Neural cell (in vitro differentiated cells): ENCODE measurements around the gene DSPP.

Source experiments
- CTCF ChIP-seq: fragments of 450-650 bp; IDR thresholded peaks from 2 replicates; pipeline ENCODE4 v1.5.1; 2014; ENCODE audit warnings: antibody characterized with exemption, mild to moderate bottlenecking, moderate library complexity; ENCODE audit not compliant: poor library complexity, severe bottlenecking
- EP300 ChIP-seq: fragments of 450-650 bp; conservative IDR thresholded peaks from 2 replicates; pipeline ENCODE4 v1.6.1; 2014; ENCODE audit warnings: antibody characterized with exemption, mild to moderate bottlenecking, moderate library complexity; ENCODE audit not compliant: poor library complexity, severe bottlenecking
- EZH2 ChIP-seq: fragments of 200-600, 300-800 bp; shearing (Covaris generic), sonication (generic); IDR thresholded peaks from 2 replicates; pipeline ENCODE4 v1.6.1; 2014; ENCODE audit warnings: antibody characterized with exemption, low read length, borderline replicate concordance, mild to moderate bottlenecking; ENCODE audit not compliant: insufficient read depth, poor library complexity, severe bottlenecking
- POLR2AphosphoS5 ChIP-seq: IDR thresholded peaks from 2 replicates; pipeline ENCODE4 v1.6.1; 2012
- RAD21 ChIP-seq: fragments of 450-650 bp; conservative IDR thresholded peaks from 2 replicates; pipeline ENCODE4 v1.6.1; 2014; ENCODE audit warnings: antibody characterized with exemption, mild to moderate bottlenecking, moderate library complexity
- REST ChIP-seq: IDR thresholded peaks from 2 replicates; pipeline ENCODE4 v1.6.1; 2012; ENCODE audit warnings: borderline replicate concordance
- SMC3 ChIP-seq: fragments of 450-650 bp; conservative IDR thresholded peaks from 2 replicates; pipeline ENCODE4 v1.6.1; 2014; ENCODE audit warnings: antibody characterized with exemption, mild to moderate bottlenecking, moderate library complexity; ENCODE audit not compliant: poor library complexity
- TAF1 ChIP-seq: IDR thresholded peaks from 2 replicates; pipeline ENCODE4 v1.6.1; 2012; ENCODE audit warnings: low read depth

- no peak for TF ChIP-seq REST
- TF ChIP-seq POLR2AphosphoS5, result no peak
- no peak for TF ChIP-seq EP300
- no peak for TF ChIP-seq CTCF
- no peak for TF ChIP-seq RAD21
- no peak for TF ChIP-seq EZH2
- no peak for TF ChIP-seq SMC3
- TF ChIP-seq TAF1, result no peak
These were observed 36.0 kb downstream of the DSPP start for GRCh38 chr4:87644286-87644685.
